Body of pancreas (tissue), 4 donors: ENCODE measurements around the gene CIP2A. TPM values are rescaled to one million over a fixed set of nuclear protein-coding genes. Genes with fewer than 3 reads are reported as not detected.

Experiments
- ATAC-seq: fragments of 150-250 bp; one replicate; pipeline ENCODE4 v1.9.1; 2016
- DNase-seq, 4 donors: peaks; one replicate each; pipeline ENCODE4 v3.0.0-alpha.2; 2019
- H3K27ac ChIP-seq, 4 donors: fragments of 200-600 bp; sonication (generic); 1 replicate in 3 of 4; 2 replicates in 1 of 4; pipeline versions ENCODE4 v1.5.1 to v1.6.1; 2016 to 2019; ENCODE audit warnings: mild to moderate bottlenecking in 1 of 4, mixed read lengths in 1 of 4, moderate library complexity in 1 of 4
- H3K27me3 ChIP-seq, 2 donors: fragments of 200-600 bp; sonication (generic); one replicate each; pipeline ENCODE4 v1.6.0; 2016; ENCODE audit warnings: mild to moderate bottlenecking in 1 of 2
- H3K36me3 ChIP-seq, 2 donors: fragments of 200-600 bp; sonication (generic); replicated peaks in 1 of 2; 2 replicates each; pipeline ENCODE4 v1.5.1; 2016; ENCODE audit warnings: low read depth in 2 of 2; ENCODE audit not compliant: insufficient read depth in 1 of 2
- H3K4me1 ChIP-seq: fragments of 200-600 bp; sonication (generic); one replicate; pipeline ENCODE4 v1.6.0; 2016
- H3K4me3 ChIP-seq, 2 donors: fragments of 200-600 bp; sonication (generic); 1 replicate in 1 of 2; 2 replicates in 1 of 2; pipeline ENCODE4 v1.5.1; 2016 to 2019
- H3K9me3 ChIP-seq, 3 donors: fragments of 200-600 bp; sonication (generic); 1 replicate in 2 of 3; 2 replicates in 1 of 3; pipeline ENCODE4 v1.5.1; 2016
- POLR2A ChIP-seq, 3 donors: fragments of 450-650 bp; IDR thresholded peaks; one replicate each; pipeline ENCODE4 v1.6.1; 2016; ENCODE audit warnings: antibody characterized with exemption in 3 of 3, mild to moderate bottlenecking in 2 of 3
- WGBS, 2 donors: methylation state at CpG; one replicate each; pipeline ENCODE4 v1.1.5; 2017; 5-methylcytosine and 5-hydroxymethylcytosine counted together
- intact Hi-C: fragments of 100-400 bp; cut with DNase I; formaldehyde crosslinking; loops from one replicate; pipeline ENCODE4 v1.15.1; 2023
- total RNA-seq, 2 donors: library from RNA; depleted of rRNA; stranded (reverse); fragments of >200 nt; gene quantifications; one replicate each; pipeline ENCODE4 v1.1.0, GENCODE V29; 2016
- TF ChIP-seq, protein P1 (sequence below), 7 experiments: fragments of 450-650 bp in 4 of 7; fragments of 200-600 bp in 3 of 7; sonication (generic) in 3 of 7; IDR thresholded peaks; one replicate each; pipeline ENCODE4 v1.5.1; 2016 to 2019; ENCODE audit warnings: antibody characterized with exemption in 7 of 7

CIP2A gene
- total RNA-seq, 2 donors from 2014 or later = 0.33 to 3.6 TPM

DNA sequence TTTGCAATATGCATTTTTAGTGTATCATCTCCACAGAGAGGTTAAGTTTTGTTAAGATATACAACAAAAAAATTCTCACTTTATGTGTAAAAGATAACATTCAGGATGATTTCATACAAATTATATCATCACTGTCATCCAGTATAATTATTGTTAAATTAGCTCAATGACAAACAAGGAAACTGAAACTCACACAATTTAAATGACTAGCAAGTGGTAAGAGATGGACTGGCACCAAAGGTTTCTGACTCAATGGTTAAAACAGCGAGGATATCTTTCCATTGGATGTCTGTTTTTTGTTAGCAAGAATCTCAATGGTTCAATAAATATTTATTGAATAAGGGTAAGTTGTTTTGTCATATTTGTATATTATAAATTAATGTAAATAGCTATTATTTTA is 22.6 kb downstream of the CIP2A start:
- ATAC-seq = no peak

DNA sequence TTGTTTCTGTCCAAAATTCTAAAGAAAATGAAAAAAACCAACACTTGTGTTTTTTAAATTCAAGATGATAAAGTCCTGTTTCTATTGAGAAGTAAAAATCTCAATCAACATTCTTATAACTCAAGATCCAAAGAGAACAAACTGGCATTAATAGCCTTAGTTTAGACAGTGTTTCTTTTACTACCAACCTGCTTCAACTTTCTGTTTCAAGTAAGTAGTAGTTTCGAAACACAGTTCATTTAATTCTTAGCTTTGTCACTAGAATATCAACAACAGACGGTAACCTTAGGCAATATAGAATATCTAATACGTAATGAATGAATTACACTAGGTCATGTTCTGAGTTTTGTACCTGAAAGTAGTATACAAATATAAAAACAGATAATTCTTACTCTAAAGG is 23.7 kb downstream of the CIP2A start:
- intact Hi-C loops = no loop called here
- H3K4me3 ChIP-seq = no peak overlapping the region
- ATAC-seq (no peak), DNase-seq (no peak)
- no peaks in the 10 kb centered on the region for H3K4me1 ChIP-seq
- H3K9me3 ChIP-seq = no peaks in the 10 kb centered on the region
- H3K36me3 ChIP-seq = no peaks in the 10 kb centered on the region
- H3K27ac ChIP-seq = no peak overlapping the region
- H3K27me3 ChIP-seq = no peaks in the 10 kb centered on the region
- WGBS, 2 donors = 78 to 90% methylated on average over 3 of the region's 3 CpGs
- TF ChIP-seq POLR2A (IDR thresholded peaks at IDR 0.05) = no peak
- TF ChIP-seq, protein P1, sequence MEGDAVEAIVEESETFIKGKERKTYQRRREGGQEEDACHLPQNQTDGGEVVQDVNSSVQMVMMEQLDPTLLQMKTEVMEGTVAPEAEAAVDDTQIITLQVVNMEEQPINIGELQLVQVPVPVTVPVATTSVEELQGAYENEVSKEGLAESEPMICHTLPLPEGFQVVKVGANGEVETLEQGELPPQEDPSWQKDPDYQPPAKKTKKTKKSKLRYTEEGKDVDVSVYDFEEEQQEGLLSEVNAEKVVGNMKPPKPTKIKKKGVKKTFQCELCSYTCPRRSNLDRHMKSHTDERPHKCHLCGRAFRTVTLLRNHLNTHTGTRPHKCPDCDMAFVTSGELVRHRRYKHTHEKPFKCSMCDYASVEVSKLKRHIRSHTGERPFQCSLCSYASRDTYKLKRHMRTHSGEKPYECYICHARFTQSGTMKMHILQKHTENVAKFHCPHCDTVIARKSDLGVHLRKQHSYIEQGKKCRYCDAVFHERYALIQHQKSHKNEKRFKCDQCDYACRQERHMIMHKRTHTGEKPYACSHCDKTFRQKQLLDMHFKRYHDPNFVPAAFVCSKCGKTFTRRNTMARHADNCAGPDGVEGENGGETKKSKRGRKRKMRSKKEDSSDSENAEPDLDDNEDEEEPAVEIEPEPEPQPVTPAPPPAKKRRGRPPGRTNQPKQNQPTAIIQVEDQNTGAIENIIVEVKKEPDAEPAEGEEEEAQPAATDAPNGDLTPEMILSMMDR (IDR thresholded peaks at IDR 0.05) = no peak

More for the DNA sequence above, 22.6 kb downstream of the CIP2A start:
- no peak overlapping the region for H3K27ac ChIP-seq
- intact Hi-C loops = no loop called here
- H3K9me3 ChIP-seq = no peaks in the 10 kb centered on the region
- no peaks in the 10 kb centered on the region for H3K4me1 ChIP-seq
- TF ChIP-seq, protein P1 (IDR thresholded peaks at IDR 0.05) = no peak
- TF ChIP-seq POLR2A (IDR thresholded peaks at IDR 0.05) = no peak
- no peak for DNase-seq
- no peaks in the 10 kb centered on the region for H3K27me3 ChIP-seq
- H3K4me3 ChIP-seq = no peak overlapping the region
- 88 to 100% methylated on average over 1 of the region's 1 CpG for WGBS, 2 donors
- no peaks in the 10 kb centered on the region for H3K36me3 ChIP-seq

DNA sequence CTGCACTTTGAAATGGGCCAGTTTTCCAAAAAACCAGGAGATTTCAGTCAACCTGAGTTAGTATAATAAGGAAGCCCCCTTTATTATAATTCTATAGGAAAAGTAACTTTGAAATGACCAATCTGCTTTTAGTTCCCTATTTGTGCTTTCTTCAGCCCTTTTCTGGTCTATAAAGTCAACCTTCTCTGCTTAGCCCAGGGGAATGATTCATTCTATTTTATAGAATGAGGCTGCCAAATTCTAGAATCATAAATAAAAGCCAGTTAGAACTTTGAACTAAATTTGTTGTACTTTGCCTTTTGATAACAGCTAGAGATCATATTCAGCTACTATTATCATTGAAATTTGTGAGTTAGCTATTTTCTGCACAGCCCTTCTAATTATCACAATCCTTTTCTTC is 24.7 kb downstream of the CIP2A start:
- TF ChIP-seq POLR2A (IDR thresholded peaks at IDR 0.05) = no peak
- TF ChIP-seq, protein P1 (IDR thresholded peaks at IDR 0.05) = no peak
- no peak overlapping the region for H3K27ac ChIP-seq
- intact Hi-C loops = no loop called here
- no peak overlapping the region for H3K4me3 ChIP-seq
- DNase-seq (no peak), ATAC-seq (no peak)
- no peaks in the 10 kb centered on the region for H3K27me3 ChIP-seq
- no peaks in the 10 kb centered on the region for H3K36me3 ChIP-seq
- no peaks in the 10 kb centered on the region for H3K9me3 ChIP-seq
- no peaks in the 10 kb centered on the region for H3K4me1 ChIP-seq

DNA sequence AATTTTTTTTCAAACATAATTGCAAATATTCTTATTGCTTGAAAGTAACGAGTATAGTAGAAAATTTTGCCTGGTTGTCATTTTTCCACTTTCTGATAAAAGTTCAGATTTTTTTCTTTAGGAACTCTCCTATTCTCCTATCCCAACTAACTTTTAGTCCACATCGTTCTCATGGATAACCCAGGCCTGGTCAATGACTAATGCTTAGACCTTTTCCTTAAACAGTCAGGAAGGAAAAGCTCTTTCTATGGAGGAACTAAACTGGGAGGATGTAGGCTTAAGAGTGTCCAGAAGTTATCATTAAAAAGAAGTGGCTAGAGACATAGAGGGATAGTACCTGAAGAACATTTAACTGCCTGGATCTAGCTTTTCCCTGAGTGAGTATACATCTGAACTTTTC is 26.7 kb downstream of the CIP2A start:
- H3K27ac ChIP-seq = no peak overlapping the region
- ATAC-seq (no peak), DNase-seq (no peak)
- H3K9me3 ChIP-seq = no peaks in the 10 kb centered on the region
- no peak for TF ChIP-seq POLR2A (IDR thresholded peaks at IDR 0.05)
- TF ChIP-seq, protein P1 (IDR thresholded peaks at IDR 0.05) = no peak
- no peaks in the 10 kb centered on the region for H3K36me3 ChIP-seq
- no peaks in the 10 kb centered on the region for H3K27me3 ChIP-seq
- H3K4me3 ChIP-seq = no peak overlapping the region
- no peaks in the 10 kb centered on the region for H3K4me1 ChIP-seq
- intact Hi-C loops = no loop called here
- WGBS, 2 donors = 94% methylated on average over 2 of the region's 2 CpGs

DNA sequence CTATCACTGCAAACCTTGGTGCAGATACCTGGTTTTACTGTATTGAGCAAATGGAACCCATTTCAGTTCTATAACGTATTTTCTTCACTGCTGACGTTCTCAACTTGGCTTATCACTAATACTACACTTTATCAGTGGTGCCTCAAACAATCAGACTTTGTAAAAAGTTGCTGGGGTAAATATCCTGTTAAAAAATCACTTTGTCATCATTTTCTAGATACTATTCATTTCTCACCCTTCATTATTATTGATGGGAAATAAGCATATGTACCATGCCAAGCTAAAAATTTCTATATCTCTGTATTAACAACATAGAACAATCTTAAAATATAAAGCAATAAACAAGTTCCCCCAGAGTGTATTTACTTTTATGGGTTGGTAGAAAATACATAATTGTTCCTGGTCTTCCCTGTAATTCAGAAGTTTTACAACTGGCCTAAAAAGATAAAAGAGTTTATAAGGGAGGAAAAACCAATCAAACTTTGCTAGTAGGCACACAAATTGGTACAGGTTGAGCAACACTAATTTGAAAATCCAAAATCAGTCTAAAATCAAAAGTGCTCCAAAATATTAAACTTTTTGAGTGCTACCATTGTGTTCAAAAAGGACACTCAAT is 33.2 kb downstream of the CIP2A start:
- 12 to 16% methylated on average over 2 of the region's 2 CpGs for WGBS, 2 donors
- H3K36me3 ChIP-seq = no peaks in the 10 kb centered on the region
- TF ChIP-seq, protein P1 (IDR thresholded peaks at IDR 0.05) = no peak
- no peak for TF ChIP-seq POLR2A (IDR thresholded peaks at IDR 0.05)

More for the DNA sequence above, 33.2 kb downstream of the CIP2A start:
- ATAC-seq = no peak
- Histone ChIP-seq H3K4me1 (peaks cover 11% of the 10 kb centered on the region), H3K27ac (peak overlapping the region in 3 of 4 donors; percentile 49 to 72 (median 55)), H3K27me3 (no peaks in the 10 kb centered on the region), H3K9me3 (no peaks in the 10 kb centered on the region), H3K4me3 (no peak overlapping the region)
- intact Hi-C loops = no loop called here
- no peak for DNase-seq
